ENCODE data around the gene PRND. TPM values are rescaled to one million over a fixed set of nuclear protein-coding genes. Genes with fewer than 3 reads are reported as not detected.

The PRND gene
- polyA plus RNA-seq, 1 experiment: not detected

GRCh38 chr20:4697189-4697830, 24.4 kb upstream of the PRND start:
- POLR2A ChIA-PET: no interaction called here
- Histone ChIP-seq H3K27me3 (ENCODE audit: control insufficient read depth, insufficient read depth, low read length) (no peaks in the 10 kb centered on the region), H3K27ac (ENCODE audit: low read depth, low read length) (no peak overlapping the region), H3K9me3 (ENCODE audit: control insufficient read depth, insufficient read depth, low read length) (no peaks in the 10 kb centered on the region), H3K4me3 (ENCODE audit: low read depth, low read length) (no peak overlapping the region)
- CTCF ChIA-PET: interaction anchor here (0.7 kb wide), 1 partner anchor 23 kb away, joined by 3 read pairs; no protein-coding TSS in a partner anchor
- no peak for DNase-seq (ENCODE audit: low read depth, low spot score)
- no peak for TF ChIP-seq CTCF (IDR thresholded peaks at IDR 0.05; ENCODE audit: low read depth, low read length)

GRCh38 chr20:4697831-4698221, 23.9 kb upstream of the PRND start:
- DNase-seq (ENCODE audit: low read depth, low spot score): no peak
- Histone ChIP-seq H3K9me3 (ENCODE audit: control insufficient read depth, insufficient read depth, low read length) (no peaks in the 10 kb centered on the region), H3K27ac (ENCODE audit: low read depth, low read length) (no peak overlapping the region), H3K27me3 (ENCODE audit: control insufficient read depth, insufficient read depth, low read length) (no peaks in the 10 kb centered on the region), H3K4me3 (ENCODE audit: low read depth, low read length) (no peak overlapping the region)
- POLR2A ChIA-PET: no interaction called here
- TF ChIP-seq CTCF (IDR thresholded peaks at IDR 0.05; ENCODE audit: low read depth, low read length): no peak
- CTCF ChIA-PET: no interaction called here

- H3K4me3 ChIP-seq (ENCODE audit: low read depth, low read length): no peak overlapping the region
- H3K9me3 ChIP-seq (ENCODE audit: control insufficient read depth, insufficient read depth, low read length): no peaks in the 10 kb centered on the region
- ChIA-PET POLR2A (no interaction called here), CTCF (no interaction called here)
- TF ChIP-seq CTCF (IDR thresholded peaks at IDR 0.05; ENCODE audit: low read depth, low read length): no peak
- H3K27ac ChIP-seq (ENCODE audit: low read depth, low read length): no peak overlapping the region
- DNase-seq (ENCODE audit: low read depth, low spot score): no peak
- no peaks in the 10 kb centered on the region for H3K27me3 ChIP-seq (ENCODE audit: control insufficient read depth, insufficient read depth, low read length)
Observed at GRCh38 chr20:4699216-4699615, 22.5 kb upstream of the PRND start.

- no peak for TF ChIP-seq CTCF (IDR thresholded peaks at IDR 0.05; ENCODE audit: low read depth, low read length)
- H3K27ac ChIP-seq (ENCODE audit: low read depth, low read length): no peak overlapping the region
- H3K9me3 ChIP-seq (ENCODE audit: control insufficient read depth, insufficient read depth, low read length): no peaks in the 10 kb centered on the region
- no peak overlapping the region for H3K4me3 ChIP-seq (ENCODE audit: low read depth, low read length)
- POLR2A ChIA-PET: no interaction called here
- CTCF ChIA-PET: no interaction called here
- no peak for DNase-seq (ENCODE audit: low read depth, low spot score)
- no peaks in the 10 kb centered on the region for H3K27me3 ChIP-seq (ENCODE audit: control insufficient read depth, insufficient read depth, low read length)
Observed at GRCh38 chr20:4699957-4700356, 21.8 kb upstream of the PRND start.

GRCh38 chr20:4702562-4703280, 19.0 kb upstream of the PRND start:
- Histone ChIP-seq H3K27ac (ENCODE audit: low read depth, low read length) (no peak overlapping the region), H3K27me3 (ENCODE audit: control insufficient read depth, insufficient read depth, low read length) (no peaks in the 10 kb centered on the region), H3K9me3 (ENCODE audit: control insufficient read depth, insufficient read depth, low read length) (no peaks in the 10 kb centered on the region), H3K4me3 (ENCODE audit: low read depth, low read length) (no peak overlapping the region)
- no peak for TF ChIP-seq CTCF (IDR thresholded peaks at IDR 0.05; ENCODE audit: low read depth, low read length)
- CTCF ChIA-PET: no interaction called here
- DNase-seq (ENCODE audit: low read depth, low spot score): no peak
- POLR2A ChIA-PET: no interaction called here

All from AG04450 (cell line).